GM18517 (cell line): ENCODE results near the gene RAB11B.
A peak's percentile ranks its signal among the peaks of the same experiment; 100 is the strongest.
"Not testable (repeated sequence)": the region's sequence is repeated elsewhere in the genome, so short reads cannot be mapped to it uniquely, and the experiment has no call there.

Experiments
- ATAC-seq: cut with Tn5 transposase; IDR thresholded peaks from one replicate; pipeline ENCODE4 v1.9.1; 2021; ENCODE audit warnings: mild to moderate bottlenecking, moderate library complexity; ENCODE audit not compliant: unreplicated experiment

The RAB11B gene

DNA sequence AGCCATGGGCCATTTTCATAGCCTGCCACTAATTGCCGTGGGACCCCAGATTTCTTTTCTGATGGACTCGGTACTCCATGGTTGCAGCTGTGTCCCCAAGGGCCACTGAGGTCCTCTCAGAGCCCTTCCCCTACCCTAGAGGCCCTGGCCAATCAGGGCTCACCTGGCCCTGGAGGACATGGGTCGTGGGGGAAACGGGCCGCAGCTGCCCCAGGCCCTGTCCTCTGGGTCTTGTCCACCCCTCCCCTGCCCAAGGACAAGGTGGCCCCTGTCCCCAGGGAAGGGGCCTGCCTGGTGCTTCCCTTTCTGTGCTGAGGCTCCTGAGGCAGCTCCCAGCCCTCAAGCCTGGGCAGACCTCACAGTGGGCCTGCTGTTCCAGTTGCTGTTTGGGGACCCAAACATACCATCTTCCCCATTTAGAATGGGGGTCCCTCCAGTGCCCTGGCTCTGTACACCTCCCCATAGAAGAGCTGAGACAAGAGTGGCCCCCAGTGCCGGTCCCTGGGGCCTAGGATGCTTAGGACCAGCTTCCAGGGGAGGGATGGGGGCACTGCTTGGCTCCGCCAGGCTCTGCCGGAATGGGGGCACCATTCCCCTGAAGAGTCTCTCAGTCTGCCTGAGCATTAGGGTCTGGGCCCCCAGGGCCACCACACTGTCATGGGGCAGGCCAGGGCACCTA is 3.2 kb downstream of the RAB11B start:
- ATAC-seq, result no peak

DNA sequence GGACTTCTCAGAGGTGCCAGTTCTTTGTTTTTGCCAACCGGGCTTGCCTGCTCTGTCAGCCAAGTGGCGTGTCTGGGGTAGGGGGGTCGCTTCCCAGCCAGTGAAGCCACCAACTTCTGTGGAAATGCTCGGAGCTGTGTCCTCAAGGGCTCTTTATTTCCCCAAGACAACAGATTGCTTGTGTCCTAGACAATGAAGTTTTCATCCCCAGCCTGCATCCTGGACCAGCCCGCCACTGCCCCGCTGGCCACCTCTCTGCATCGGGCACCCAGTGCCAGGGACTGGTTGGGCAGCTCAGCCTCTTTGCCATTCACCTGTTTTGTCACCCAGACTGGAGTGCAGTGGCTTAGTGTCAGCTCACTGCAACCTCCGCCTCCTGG is 3.7 kb downstream of the RAB11B start:
- ATAC-seq, result no peak

DNA sequence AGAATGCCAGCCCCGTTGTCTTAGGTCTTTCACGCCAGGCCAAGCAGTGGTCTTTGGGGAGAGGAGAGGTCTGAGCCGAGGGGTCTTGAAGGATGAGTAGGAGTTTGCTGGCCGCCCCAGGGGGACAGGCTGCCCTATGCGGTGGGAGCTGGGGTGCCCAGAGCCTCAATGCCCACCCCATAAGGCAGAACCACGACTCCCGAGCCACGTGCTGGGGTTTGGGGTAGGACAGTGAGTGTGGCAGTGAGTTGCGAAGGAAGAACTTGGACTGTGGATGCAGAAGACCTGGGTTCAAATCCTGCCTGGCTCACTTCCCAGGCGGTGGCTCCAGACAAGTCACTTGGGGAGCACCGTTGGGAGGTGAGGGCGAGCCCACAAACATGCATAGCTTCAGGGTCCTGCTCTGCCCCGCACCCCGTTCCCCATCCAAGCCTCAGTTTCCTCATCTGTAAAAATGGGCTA is 5.5 kb downstream of the RAB11B start:
- no peak for ATAC-seq

DNA sequence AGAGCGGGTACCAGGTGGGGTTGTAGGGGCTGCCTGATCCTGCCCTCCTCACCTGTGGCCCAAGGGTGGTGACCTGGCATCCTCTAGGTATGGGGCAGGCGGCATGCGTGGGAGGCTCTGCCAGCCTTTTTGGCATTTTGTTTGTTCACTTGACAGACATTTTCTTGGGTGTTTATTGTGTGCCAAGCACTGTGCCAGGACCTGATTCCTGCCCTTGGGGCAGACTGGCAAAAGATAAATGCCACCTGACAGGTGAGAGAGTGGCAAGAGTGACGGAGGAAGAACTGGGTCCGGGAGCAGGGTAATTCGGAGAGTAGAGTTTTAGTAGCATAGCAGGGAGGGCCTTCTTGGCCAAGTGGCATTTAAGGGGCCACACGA is 6.0 kb downstream of the RAB11B start:
- ATAC-seq, result no peak

DNA sequence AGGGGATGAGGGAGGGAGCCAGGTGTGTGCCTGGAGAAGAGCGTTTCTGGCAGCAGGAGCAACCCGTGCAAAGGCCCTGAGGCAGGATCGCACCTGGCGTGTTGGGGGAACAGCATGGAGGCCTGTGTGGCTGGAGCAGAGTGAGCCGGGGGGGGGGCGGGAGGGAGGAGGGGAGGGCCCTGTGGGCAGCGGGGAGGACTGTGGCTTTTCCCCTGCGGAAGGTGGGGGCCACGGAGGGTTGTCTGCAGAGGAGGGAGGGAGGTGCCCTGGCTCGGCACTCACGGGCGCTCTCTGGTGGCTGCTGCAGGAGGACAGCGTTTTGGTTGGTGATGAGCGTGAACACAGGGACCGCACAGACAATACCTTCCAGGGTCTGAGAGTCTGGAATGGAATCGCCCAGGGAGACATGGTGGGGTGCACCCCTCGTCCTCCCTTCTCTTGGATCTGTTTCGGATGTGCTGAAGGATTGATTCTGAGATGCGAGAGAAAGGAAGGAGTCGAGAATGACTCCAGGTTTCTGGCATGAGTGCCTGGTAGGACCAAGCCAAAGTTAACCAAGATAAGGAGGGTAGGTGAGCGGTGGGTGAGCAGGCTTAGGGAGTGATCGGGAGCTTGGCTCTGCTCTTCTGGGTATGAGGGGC is 6.5 kb downstream of the RAB11B start:
- no peak for ATAC-seq

DNA sequence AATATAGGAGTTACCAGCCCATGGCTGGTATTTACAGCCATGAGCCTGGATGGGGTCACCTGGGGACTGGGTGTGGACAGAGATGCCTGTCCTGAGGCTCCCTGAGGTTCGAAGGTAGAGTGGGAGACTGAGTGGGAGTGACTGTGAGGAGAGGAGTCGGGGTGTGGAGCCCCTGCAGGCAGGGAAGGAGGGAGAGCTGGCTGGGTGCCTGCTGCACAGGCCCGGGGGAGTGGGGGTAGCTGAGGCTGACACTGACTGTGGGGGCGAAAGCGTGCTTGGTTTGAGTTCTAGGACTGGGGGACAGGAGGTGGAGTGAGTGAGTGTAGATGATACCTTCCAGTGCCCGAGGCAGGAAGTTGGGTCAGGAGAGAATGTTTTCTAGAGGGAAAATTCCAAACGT is 7.1 kb downstream of the RAB11B start:
- no peak for ATAC-seq

DNA sequence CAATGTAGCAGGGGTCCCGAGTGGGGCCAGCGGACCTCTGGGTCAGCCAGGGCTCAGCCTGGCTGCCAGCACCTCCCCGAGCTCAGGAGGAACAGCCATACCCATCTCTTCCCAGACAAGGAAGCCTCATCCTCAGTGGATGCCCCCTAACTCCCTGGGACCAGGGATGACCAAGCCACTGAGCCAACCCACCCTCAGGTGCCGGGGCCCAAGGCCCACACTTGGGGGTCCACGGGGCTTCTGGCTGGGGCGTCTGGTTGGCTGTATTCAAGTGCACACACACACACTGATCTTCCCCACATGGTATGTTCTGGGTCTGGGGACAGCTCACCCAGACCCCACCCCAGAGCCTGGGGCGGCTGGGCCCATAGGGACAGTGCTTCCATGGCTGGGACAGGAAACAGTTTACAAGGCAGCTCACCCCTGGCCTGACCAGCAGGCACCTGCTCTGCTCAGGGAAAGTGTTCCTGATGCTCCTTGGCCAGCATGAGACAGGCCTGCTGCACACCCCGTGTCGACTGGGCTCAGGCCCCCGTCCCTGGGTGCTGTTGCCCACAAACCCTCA is 7.7 kb downstream of the RAB11B start:
- ATAC-seq, result no peak

DNA sequence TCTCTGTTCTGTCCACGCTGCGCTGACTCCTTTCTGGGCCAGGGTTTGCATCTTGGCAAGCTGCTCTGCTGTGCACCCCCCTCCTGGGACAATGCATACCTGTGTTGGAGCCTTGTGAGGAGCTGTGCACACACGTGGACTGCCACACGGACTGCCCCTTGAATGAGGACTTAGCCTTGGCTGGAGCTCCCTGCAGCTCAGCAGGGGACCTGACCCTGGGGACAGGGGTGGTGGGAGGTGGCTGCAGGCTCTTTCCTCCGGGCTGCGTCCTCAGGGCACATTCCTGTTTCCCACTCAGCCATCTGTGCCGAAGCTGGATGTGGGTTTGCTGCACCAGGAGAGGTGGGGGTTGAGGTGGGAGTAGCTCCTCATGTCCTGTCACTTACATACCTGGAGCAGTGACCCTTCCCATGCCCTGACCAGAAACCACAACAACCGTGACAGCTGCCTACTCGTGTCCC is 8.2 kb downstream of the RAB11B start:
- no peak for ATAC-seq

DNA sequence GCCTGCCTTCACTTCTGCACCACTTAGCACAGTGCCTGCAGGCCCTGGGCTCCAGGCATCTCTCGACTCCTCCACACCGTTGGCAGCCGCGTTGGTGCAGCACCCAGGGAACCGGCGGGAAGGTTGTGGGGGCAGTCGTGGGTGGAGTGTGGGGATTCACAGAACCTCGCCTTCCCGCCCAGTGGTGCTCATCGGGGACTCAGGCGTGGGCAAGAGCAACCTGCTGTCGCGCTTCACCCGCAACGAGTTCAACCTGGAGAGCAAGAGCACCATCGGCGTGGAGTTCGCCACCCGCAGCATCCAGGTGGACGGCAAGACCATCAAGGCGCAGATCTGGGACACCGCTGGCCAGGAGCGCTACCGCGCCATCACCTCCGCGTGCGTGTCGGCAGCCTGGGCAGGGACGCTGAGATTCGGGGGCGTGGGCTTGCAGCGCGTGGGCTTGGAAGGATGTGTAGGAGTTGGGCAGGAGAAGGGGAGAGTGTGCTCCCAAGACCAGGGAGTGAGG is 9.6 kb downstream of the RAB11B start:
- no peak for ATAC-seq

DNA sequence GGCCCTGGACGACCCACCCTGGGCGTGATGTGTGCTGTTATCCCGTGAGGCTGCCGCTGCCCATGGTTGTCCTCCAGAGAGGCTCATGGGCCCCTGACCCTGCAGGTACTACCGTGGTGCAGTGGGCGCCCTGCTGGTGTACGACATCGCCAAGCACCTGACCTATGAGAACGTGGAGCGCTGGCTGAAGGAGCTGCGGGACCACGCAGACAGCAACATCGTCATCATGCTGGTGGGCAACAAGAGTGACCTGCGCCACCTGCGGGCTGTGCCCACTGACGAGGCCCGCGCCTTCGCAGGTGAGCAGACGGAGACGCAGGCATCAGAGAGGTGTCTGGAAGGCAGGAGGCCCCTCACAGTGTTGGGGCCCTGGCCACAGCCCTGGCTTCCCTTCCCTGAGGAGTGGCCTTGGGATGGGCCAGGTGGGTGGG is 11.8 kb downstream of the RAB11B start:
- ATAC-seq, result no peak

DNA sequence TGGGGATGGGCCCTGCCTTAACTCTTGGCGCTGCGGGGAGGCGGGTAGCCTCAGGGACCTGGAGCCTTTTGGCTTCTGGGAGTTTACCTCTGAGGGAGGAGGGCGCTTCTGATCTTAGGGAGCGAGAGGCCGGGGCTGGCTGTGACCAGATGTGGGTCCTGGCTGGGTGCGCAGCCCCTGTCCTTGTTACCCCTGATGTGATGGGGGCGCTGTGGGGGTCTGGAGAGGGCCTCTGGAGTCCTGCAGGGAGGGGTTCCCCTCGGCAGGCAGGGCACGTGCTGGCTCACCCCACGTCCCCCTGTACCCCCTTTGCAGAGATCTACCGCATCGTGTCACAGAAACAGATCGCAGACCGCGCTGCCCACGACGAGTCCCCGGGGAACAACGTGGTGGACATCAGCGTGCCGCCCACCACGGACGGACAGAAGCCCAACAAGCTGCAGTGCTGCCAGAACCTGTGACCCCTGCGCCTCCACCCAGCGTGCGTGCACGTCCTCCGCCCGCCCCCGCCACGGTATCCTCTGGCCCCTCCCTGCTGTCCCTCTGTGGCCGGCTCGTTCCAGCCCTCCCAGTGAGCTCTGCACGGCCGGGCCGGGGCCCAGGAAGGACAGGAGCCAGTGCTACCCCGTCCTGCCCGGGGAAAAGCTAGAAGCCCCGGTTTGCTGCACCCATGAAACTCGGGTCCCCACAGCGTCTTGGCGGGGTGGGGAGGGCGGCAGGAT is 13.1 kb downstream of the RAB11B start:
- ATAC-seq, result no peak

DNA sequence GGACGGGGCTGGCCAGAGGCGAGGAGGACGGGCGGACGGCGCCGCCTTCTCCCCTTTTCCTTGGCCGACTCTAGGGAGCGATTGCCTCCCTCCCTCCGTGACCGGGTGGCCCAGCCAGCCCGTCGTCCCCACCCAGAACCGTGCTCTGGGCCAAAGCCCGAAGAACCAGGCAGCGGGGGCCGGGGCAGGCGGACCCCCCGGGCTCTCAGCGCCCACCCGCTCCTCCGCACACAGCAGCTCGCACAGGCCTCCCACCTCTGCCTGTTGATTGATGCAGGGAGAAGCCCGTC is 13.6 kb downstream of the RAB11B start:
- ATAC-seq, result no peak

DNA sequence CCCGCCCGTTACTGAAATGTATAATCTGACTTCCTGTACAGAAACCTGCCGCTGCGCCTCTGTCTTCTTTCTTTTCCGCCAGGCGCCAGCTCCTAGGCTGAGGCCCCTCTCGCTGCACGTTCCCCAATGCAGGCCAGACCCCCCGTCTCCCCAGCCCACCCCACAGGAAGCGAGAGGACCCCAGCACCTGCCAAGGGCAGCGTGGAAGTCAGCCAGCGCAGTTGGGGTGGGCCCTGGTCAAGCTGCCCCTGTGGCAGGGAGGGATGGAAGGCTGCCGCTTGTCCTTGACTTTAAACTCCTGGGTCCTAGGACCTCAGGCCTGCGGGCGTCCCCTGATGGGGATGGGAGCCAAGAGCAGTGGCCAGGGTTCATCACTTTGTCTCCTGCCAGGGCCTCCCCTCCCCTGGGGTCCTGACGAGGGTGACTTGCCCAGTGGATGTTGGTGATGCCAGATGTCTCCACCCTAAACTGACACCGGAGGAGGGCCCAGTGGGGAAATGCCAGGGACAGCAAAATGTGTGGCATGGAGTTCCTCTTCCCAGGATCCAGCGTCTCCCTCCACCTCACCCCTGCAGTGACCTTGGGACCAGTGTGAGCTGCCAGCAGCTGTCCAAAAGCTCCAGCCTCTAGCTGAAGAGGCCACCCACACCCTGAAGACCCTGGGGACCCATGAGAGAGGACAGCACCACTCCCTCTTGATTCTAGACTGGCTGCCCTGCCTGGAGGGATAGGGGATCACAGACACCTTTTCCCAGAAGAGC is 14.4 kb downstream of the RAB11B start:
- ATAC-seq, result no peak

DNA sequence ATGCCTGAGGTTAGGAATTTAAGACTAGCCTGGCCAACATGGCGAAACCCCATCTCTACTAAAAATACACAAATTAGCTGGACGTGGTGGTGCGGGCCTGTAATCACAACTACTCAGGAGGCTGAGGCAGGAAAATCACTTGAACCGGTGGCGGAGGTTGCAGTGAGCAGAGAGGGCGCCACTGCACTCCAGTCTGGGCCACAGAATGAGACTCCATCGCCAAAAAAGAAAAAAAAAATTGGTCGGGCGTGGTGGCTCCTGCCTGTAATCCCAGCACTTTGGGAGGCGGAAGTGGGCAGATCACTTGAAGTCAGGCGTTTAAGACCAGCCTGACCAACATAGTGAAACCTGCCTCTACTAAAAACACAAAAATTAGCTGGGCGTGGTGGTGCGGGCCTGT is 20.6 kb downstream of the RAB11B start:
- ATAC-seq, result not testable (repeated sequence)

DNA sequence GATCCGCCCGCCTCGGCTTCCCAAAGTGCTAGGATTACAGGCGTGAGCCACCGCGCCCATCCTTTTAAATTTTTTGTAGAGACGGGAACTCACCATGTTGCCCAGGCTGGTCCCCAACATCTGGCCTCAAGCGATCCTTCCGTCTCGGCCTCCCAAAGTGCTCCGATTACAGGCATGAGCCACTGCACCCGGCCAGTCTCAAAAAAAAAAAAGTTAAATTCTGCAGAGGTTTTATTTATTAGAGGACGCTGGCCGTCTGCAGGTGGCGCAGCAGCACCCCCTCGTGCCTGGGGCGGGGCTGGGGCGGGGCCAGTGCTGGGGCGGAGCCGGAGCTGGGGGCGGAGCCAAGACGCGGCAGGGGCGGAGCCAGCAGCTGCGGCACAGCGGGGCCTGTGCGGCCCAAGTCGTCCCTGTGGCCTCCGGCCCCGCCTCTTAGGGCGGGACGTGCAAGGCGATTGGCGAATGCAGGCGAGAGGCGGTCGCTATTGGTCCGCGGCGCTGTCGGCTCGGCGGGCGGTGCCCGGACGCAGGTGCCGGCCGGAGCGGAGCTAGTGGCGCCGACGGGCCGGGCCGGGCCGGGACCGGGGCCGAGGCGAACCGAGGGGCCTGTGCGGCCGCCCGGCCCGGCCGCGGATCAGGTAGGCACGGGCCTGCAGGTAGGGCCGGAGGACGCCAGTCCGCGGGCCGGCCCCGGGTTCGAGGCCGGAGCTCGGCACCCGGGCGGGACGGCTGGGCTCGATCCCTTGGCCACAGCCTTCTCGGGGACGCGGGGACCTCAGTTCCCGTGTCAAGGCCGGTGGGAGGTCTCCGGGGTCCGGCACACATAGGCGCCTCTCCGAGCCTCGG is 22.8 kb downstream of the RAB11B start, which contains the start of gene MARCHF2:
TSS of gene MARCHF2 (plus strand) at position 523 of the 846 bp plus-strand sequence. CDS start 8,536 bp downstream, outside the sequence.
- ATAC-seq, result peak; percentile 92

DNA sequence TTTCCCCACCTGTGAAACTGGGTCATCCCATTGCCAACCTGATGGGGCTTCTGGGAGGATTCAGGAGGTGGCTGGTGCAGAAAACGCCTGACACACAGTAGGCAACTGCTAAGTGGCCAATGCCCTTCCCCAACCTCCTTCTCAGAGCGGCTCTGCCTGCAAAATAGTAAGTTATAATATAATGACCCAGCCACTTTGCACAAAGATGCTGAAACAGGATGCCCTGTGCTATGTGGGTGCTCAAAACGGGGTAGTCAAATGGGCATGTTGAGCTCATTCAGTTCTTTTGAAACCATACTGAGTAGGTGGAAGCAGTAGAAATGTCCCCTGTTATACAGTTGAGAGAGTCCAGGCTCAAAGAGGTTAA is 23.5 kb downstream of the RAB11B start:
- ATAC-seq, result no peak

DNA sequence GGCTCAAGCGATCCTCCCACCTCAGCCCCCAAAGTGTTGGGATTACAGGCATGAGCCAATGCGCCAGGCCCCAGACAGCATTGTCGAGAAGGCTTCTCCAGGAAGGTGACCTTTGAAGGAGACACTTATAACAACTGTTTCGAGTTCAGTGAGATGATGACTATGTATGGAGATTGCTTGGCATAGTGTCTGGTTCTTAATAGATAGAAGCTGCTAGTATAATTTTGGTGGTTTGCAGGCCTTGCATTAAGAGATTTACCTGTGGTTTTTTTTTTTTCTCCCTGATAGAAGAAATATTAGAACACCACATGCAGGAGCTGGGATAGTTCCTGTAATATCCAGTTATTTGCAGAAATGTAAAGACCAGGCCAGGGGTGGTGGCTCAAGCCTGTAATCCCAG is 26.6 kb downstream of the RAB11B start:
- ATAC-seq, result no peak

DNA sequence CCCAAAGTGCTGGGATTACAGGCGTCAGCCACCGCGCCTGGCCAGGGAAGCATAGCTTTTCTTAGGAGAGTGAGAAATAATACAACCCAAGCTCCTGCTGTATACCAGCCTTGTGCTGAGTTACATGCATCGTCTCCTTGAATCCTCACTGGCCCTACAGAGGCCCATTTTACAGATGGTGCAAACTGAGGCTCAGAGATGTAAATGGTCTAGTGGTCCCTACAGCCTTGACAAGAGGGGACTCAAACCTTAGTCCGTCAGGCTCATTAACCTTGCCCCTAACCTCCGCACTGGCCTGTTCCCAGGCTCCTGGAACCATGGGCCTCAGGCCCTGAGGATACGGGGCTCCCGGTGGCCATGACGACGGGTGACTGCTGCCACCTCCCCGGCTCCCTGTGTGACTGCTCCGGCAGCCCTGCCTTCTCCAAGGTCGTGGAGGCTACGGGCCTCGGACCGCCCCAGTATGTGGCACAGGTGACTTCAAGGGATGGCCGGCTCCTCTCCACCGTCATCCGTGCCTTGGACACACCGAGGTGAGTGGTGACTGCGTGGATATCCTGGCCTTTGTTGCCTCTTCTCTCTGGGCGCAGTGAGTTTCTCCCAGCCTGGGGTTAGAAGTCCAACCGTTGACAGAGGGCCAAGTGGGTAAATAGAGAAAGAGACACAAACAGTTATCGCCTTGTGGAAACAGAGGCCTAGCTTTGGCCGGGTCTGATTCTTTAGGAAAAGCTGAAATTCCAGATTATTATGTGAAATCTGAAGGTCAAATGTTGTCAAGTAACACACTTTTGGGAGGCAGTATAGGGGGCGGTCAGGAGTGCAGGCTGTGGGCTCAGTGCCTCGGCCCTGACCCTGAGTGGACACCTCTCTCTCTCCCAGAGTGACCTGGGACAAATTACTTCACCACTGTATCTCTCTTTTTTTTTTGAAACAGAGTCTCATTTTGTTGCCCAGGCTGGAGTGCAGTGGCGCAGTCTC is 31.6 kb downstream of the RAB11B start:
- ATAC-seq, result no peak

DNA sequence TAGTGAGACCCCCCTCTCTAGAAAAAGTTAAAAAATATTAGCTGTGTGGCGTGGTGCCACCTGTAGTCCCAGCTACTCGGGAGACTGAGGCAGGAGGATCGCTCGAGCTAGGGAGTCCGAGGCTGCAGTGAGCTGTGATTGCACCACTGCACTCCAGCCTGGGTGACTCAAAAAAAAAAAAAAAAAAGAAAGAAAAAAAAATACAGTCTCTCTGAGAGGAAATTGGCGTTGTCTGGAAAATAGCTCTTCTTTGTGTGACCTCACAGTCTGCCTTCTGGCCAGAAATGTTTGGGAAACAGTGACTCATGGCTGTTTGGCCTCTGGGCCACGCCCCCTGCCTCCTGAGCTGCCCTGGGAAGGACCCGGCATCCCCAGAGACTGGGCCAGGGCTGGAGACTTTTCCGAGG is 33.7 kb downstream of the RAB11B start:
- ATAC-seq, result no peak
